GM18508 (cell line): ENCODE data around the gene OIP5.
A peak's percentile ranks its signal among the peaks of the same experiment; 100 is the strongest.
"Not testable (repeated sequence)": the region's sequence is repeated elsewhere in the genome, so short reads cannot be mapped to it uniquely, and the experiment has no call there.

Experiments
- ATAC-seq: cut with Tn5 transposase; IDR thresholded peaks from one replicate; pipeline ENCODE4 v1.9.1; 2021; ENCODE audit warnings: moderate number of reproducible peaks; ENCODE audit not compliant: insufficient read depth, unreplicated experiment

Gene OIP5

DNA sequence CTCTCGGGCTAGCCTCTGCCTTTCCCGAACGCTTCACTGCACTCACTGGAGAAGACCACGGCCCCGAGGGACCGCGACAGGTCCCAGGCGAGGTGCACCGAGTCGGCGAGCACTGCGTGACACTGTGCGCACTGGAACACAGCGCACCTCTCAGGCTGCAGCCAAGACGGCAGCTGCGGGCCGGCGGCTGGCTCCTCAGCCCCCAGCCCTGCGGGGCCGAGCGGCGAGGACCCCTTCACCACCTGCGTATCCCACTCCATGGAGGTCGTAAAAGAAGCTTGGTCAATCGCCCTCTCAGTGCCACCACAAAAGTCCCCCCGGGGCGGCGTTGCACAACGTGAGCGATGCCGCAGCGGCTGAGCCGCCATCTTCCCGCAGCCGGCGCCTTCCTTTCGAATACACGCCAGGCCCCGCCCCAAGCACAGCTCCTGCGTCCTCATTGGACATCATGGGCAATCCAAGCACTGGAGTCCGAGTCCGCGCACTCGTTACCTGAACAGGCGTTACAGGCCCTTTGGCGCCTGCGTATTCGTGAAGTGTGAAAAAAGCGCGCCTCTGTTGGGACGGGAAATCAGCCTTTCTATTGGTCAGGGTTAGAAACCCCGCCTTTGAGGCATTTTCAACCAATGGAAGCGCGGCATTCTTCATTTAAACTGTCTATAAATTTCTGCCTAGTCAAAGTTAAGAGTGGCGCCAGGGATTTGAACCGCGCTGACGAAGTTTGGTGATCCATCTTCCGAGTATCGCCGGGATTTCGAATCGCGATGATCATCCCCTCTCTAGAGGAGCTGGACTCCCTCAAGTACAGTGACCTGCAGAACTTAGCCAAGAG lies at the start of gene OIP5, which contains the start of gene NUSAP1:
Gene OIP5 (minus strand): TSS at position 398 of the 832 bp plus-strand sequence. CDS start 30 bp downstream, at position 368.
Gene NUSAP1 (plus strand): TSS at position 688 of the 832 bp plus-strand sequence. CDS start 77 bp downstream, at position 765.
- peak; percentile 67 for ATAC-seq

DNA sequence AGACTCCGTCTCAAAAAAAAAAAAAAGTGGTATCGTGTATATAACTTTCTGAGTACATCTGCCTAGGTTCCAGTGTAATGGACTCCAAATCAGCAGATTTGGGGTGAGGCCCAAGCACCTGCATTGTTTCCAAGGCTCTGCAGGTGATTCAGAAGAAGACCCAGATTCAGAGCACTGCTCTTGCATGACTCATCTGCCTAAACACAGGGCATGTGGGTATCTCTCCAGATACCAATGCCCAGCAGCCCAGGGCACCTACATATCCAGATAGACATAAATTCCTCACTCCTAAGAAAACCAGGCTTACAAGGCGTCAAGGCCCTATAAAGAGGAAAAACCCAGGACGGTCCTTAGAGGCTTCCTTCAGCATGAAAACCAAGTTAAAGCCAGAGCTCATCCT lies 45.6 kb upstream of the OIP5 start:
- no peak for ATAC-seq

DNA sequence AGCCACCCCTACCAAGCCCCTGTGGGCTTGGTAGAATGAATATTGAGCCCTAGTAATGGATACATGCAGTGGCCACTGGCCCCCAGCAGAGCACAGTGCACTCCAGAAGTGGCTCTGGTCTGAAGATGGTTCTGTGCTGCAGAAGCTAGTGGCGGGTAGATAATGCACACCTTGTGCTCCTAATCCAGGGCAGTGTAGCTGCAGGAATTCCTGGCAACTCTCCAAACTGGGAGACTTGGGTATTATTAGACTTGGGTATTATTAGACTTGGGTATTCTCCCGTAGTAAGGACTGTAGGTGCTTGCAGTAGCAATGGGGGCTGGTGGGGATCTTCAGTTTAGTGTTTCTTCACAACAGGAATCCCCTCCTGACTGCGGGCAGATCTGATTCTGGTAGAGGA lies 35.0 kb upstream of the OIP5 start:
- no peak for ATAC-seq

DNA sequence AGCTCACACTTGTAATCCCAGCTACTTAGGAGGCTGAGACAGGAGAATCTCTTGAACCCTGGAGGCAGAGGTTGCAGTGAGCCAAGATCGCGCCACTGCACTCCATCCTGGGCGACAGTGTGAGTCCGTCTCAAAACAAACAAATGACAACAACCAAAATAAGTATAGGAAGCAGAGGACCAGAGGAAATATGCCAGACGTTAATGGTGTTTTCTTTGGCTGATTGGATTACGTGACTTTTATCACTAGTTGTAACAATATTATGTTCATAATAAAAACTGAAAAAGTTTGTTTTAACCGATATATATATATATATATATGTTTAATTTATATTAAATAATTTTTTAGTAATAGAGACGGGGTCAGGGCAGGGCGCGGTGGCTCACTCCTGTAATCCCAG lies 22.0 kb upstream of the OIP5 start:
- ATAC-seq: no peak

DNA sequence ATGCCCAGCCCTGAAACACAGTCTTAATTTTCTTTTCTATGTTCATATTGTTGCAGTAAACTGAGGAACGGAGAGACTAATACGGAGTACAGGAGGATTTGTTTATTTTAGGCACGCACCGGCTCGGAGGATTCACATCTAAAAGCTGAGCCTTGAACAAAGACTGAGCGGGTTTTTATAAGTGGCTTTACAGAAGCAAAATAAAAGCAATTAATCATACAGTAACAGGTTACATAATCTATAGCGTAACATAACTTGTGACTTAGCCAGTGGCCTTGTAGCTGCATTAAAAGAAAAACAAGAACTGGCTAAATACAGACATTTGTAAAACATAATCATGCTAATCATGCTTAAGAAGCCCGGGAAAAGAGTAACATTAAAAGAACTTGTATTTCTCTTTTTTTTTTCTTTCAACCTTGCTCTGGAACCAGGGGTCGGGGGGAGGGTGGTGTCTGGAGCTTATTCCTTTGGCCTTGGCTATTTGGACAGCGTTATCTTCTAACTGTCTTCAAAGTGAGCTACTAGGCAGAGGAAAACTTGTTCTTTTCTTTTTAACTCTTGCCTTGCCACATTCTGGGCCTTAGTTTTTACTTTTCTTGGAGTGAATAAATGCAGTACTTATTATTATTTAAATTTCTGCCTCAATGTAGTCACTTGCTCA lies 17.8 kb upstream of the OIP5 start:
- ATAC-seq: no peak

DNA sequence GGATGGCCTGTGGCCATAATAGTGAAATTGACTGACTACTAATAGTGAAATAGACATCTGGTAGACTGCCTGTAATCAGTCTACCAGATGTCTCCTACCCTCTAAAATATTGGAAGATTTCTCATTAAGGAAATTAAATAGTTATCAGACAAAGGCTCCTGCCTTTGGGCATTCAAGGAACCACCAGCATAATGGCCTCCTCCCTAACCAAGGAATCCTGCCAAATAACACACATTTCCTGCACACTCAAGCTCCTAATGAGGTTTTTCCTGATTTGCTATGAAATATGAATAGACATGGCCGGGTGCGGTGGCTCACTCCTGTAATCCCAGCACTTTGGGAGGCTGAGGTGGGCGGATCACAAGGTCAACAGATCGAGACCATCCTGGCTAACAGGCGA lies 14.8 kb upstream of the OIP5 start:
- ATAC-seq: no peak

DNA sequence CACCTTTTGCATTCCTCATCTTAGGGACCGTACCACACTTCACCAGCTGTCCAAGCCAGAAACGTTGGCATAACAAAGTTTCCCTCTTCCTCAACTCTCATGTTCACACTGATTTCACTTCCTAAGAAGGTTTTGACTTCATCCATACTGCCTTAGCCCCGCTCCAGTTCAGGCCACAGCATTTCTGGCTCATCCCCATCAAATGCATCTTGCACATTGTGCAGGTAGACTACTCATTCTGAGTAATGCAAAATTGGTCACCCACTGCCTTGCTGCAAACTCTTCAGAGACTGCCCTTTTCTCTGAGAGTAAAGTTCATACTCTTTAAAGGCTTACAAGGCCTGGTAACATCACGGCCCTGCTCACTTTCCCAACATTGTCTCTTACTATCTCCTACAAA lies 9.1 kb upstream of the OIP5 start:
- ATAC-seq: no peak

DNA sequence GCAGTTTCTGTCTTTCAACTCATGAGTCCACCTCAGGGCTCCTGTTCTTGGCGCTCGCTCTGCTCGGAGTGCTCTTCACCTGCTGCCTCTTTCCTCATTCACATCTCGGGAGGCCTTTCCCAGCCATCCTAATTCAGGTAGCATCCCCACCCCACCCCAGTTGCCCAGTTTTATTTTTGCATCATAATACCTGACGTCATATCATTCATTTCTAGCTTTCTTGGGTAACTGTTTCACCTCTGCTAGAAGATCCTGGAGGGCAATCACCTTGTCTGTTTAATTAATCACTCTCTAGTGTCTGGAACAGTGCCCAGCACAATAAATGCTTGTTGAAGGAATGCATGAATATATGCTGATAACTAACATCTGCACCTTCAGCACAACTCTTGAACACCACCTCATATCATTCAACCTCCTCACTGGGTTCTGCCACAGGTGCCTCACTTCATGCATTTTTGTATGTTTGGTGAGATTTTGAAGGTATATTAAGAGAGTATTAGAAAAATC lies 7.9 kb upstream of the OIP5 start:
- ATAC-seq: no peak

DNA sequence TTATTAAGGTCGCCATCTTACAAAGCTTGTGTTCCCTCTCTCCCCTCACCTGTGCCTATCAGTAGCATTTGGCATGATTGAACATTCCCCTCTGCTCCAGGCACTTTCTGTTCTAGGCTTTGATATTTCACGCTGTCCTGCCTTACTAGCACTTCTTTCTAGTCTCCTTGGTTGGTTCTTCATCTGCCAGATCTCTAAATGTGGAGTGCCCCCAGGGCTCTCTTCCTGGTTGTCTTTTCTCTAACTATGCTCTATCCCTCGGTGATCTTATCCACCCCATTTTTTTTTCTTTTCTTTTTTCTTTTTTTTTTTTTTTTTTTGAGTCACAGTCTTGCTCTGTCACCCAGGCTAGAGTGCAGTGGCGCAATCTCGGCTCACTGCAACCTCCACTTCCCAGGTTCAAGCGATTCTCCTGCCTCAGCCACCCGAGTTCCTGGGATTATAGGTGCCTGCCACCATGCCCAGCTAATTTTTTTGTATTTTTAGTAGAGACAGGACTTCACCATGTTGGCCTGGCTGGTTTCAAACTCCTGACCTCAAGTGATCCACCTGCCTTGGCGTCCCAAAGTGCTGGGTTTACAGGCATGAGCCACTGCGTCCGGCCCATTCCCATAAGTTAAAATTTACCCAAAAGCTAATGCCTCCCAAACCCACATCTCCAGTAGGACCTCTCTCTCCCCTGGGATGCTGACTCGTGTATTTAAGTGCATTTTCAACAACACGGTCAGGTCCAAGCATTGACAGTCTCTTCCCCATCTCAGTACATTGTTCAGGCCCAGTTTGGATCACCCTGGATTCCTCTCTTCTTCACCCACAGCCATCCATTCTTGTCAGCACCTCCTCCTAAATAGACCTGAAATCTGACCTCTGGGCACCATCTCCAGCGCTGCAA lies 5.5 kb upstream of the OIP5 start:
- ATAC-seq: no peak

DNA sequence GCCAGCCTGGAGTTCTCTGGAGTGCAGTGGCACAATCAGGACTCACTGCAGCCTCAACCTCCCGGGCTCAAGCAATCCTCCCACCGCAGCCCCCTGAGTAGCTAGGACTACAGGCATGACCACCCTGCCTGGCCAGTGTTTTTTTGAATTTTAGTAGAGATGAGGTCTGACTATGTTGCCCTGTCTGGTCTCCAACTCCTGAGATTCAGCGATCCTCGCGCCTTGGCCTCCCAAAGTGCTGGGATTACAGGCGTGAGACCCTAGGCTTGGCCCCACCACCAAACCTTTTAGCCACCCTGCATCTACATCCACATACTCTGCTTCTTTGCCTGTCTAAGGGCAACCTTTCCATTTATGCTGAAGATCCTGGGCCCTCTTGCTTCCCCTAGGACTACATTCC lies 4.7 kb upstream of the OIP5 start:
- ATAC-seq: no peak

DNA sequence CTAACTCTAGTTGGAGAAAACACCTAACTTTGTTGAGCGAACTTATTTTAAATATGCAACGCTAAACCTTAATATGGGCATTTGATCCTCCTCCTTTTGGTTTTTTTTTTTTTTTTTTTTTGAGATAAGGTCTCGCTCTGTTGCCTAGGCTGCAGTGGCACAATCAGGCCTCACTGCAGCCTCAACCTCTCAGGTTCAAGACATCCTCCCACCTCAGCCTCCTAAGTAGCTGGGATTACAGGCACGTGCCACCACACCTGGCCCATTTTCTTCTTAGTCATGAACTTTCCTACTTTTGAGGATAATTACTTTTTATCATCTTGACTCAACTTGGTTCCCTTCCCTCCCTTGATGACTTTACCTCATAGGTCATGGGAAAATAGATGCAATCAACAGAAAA lies 4.2 kb upstream of the OIP5 start:
- ATAC-seq: no peak

DNA sequence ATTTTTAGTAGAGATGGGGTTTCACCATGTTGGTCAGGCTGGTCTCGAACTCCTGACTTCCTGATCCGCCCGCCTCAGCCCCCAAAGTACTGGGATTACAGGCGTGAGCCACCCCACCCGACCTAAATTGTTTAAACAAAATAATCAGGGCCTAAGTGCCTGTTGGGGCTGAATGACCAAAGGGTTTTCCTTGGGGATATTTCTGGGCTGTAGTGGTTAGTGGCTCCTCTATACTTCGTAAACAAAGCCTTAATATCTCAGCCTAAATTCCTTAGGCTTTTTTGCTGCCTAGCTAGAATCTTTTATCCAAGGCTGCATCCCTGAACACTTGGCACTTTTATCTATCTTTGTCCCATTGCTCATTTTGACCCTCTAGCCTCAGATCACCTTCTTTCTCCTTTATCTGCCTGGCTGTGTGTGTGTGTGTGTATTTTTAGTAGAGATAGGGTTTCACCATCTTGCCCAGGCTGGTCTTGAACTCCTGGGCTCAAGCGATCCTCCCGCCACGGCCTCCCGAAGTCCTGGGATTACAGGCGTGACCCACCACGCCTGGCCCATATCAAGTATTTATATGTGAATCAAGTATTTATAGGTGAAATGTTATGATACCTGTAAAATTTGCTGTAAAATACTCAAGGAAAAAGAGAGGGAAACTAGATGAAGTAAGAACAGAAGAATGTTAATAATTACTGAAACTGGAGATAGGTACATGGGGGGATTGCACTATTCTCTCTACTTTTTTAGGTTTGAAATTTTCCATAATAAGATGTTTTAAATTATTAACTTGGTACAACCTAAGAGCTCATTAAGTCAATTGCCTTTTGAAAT lies 2.1 kb upstream of the OIP5 start:
- no peak for ATAC-seq

DNA sequence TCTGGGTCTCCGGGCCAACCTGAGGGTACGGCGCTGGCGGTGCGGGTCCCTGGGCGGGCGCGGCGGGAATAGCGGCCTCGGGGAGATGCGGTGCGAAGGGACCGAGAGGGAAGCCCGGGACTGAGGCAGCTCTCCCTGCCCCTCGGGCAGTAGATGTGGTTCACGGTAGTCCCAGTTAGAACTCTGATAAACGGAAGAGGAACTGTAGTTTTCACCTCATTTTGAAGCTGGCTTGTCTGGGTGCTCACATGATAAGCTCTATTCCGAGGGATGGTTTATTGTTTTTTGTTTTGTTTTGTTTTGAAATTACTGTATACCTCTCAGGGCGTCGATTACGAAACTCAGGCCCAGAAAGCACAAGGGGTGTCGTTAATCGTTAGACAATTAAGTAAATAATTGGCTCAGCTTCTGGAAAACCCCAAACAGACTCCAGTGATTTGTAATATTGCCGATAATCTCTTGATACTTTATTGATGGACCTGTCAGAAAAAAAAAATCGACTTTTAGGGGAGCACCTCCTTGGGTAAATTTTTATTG lies 703 bp upstream of the OIP5 start:
- peak; percentile 23 for ATAC-seq

DNA sequence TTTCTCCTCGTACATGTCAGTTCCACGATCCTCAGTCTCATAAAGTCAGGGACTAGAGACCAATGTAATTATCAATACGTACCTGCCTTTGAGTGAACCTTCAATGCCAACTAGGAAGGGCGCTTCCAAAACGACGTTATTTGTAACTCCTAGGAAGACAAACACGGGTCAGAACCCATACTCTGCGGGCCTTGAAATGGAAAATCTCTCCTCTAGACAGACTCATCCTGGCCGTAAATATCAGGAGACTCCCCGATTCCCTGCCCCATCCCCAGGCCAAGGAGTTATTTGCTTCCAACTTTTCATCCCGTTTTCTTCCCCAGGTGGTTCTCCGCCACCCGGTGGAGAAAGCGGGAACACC lies 578 bp downstream of the OIP5 start:
- no peak for ATAC-seq

DNA sequence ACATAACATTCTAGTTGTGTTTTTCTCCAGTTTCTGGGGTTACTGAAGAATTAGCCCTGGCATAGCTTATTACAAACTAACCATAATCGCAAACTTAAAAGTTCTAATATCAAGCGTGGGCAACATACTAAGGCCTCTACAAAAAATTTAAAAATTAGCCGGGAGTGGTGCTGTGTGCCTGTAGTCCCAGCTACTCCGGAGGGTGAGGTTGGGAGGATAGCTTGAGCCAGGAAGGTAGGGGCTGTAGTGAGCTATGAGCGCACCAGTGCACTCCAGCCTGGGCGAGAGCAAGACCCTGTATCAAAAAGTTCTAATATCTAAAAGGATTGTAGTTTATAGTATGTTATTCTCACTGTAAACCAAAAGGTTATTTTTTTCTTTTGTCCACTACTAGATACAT lies 1.1 kb downstream of the OIP5 start:
- no peak for ATAC-seq

DNA sequence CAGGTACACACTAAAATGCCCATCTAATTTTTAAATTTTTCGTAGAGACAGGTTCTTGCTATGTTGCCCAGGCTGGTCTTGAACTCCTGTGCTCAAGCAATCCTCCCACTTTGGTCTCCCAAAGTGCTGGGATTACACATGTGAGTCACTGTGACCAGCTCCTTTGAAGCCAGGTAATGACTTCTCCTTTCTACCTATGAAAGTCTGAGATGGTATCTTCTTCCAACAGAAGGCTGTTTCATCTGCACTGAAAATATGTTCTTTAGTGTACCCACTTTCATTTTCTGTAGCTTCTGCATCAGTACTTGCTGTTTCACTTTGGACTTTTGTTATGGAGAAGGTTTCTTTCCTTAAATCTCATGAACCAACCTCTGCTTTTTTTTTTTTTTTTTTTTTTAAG lies 8.8 kb downstream of the OIP5 start:
- ATAC-seq: no peak

DNA sequence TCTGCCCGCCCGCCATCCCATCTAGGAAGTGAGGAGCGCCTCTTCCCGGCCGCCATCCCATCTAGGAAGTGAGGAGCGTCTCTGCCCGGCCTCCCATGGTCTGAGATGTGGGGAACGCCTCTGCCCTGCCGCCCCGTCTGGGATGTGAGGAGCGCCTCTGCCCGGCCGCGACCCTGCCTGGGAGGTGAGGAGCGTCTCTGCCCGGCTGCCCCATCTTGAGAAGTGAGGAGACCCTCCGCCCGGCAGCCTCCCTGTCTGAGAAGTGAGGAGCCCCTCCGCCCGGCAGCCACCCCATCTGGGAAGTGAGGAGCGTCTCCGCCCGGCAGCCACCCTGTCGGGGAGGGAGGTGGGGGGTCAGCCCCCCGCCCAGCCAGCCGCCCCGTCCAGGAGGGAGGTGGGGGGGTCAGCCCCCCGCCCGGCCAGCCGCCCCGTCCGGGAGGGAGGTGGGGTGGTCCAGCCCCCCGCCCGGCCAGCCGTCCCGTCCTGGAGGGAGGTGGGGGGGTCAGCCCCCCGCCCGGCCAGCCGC lies 11.5 kb downstream of the OIP5 start:
- not testable (repeated sequence) for ATAC-seq

DNA sequence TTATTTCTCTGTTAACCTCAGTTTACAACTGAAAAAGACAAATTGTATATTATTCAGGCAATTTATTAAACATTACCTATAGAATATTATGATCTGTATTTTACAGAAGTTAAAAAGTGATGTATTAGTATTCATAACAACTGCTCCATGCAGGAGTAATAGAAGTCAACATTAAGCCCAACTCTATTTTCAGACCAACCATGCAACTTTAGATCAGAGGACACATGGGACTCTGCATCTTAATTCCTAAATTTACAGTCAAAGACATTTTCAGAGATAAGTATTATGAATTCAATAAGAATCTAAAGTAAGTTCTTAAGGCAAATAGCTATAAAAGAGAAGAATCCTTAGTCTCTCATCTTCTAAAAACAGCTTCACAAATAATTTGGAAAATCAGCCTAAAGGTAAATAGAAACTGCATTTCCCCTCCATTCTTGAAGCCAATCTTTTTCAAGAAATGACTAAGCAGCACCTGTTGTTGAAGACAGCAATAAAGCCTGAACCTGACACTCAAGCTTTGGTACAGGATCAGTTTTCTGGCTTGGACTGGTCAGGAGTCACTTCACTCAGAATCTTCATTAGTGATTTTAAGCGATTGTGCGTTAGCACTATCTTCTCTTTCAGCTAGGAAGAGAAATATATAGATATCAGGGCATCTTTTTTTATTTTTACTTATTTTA lies 23.0 kb downstream of the OIP5 start:
- no peak for ATAC-seq

DNA sequence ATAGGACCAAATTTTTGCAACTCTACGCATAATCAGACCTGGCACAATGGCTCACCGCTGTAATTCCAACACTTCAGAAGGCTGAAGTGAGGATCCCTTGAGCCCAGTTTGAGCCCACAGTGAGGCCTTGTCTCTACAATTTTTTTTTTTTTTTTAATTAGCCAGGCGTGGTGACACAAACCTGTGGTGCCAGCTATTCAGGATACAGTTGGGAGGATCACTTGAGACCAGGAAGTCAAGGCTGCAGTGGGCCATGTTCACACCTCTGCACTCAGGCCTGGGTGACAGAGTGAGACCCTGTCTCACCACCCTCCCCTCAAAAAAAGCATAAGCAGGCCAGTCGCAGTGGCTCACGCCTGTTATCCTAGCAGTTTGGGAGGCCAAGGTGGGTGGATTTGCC lies 24.7 kb downstream of the OIP5 start:
- ATAC-seq: no peak
